Retinal pigment epithelial cell (primary cell): ENCODE results near the gene CWC22.
"Not testable (repeated sequence)": the region's sequence is repeated elsewhere in the genome, so short reads cannot be mapped to it uniquely, and the experiment has no call there.

Experiments used
- DNase-seq: peaks from one replicate; pipeline ENCODE4 v3.0.0-alpha.2; 2010; ENCODE audit warnings: low read depth
- H3K4me3 ChIP-seq: 2 replicates; pipeline ENCODE4 v1.5.1; 2011; ENCODE audit warnings: mild to moderate bottlenecking, low read length, control low read depth, moderate library complexity
- TF ChIP-seq, protein P1 (sequence below): conservative IDR thresholded peaks from 2 replicates; pipeline ENCODE4 v1.5.1; 2011; ENCODE audit warnings: low read depth, low read length, control low read depth, inconsistent platforms

The CWC22 gene

DNA sequence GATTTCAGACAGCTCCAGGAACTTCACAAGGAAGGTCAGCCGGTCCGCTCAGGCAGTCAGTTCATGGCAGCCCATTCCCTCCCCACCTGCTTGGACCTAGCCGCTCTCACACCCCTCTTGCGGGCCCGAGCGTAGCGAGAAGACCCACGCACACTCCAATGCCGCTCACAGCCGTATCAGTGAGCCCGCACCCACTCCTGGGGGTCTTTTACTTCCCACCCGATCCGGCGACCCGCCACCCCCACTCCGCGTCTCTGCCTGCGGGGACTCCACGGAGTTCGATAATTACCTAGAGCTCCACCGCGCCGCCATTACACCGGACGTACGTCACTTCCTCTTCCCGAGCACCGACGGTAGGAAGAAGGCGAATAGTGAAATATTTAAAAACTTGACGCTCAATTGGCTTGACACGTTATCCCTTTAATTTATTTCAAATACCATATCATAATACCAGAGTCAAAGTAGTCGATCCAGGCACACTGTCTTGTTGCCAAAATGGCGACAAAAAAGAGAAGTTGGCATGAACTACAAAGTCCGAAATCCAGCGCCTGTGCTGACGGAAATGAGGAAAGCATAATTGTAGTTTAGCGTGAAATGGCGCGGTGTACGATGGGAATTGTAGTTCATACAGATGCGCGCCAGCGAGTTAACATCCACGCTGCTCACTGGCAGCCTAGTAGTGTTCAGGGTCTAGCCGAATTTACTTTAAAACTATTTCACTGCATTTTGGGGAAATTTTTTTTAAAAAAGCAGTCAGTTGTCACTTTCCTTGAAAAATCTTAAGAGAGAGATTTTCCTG, at the start of gene CWC22:
Gene CWC22 (minus strand): TSS at position 517 of the 799 bp plus-strand sequence. CDS start 13,956 bp downstream, outside the sequence.
- peak within 1 kb of the TSS; percentile 82 for H3K4me3 ChIP-seq
- TF ChIP-seq, protein P1, sequence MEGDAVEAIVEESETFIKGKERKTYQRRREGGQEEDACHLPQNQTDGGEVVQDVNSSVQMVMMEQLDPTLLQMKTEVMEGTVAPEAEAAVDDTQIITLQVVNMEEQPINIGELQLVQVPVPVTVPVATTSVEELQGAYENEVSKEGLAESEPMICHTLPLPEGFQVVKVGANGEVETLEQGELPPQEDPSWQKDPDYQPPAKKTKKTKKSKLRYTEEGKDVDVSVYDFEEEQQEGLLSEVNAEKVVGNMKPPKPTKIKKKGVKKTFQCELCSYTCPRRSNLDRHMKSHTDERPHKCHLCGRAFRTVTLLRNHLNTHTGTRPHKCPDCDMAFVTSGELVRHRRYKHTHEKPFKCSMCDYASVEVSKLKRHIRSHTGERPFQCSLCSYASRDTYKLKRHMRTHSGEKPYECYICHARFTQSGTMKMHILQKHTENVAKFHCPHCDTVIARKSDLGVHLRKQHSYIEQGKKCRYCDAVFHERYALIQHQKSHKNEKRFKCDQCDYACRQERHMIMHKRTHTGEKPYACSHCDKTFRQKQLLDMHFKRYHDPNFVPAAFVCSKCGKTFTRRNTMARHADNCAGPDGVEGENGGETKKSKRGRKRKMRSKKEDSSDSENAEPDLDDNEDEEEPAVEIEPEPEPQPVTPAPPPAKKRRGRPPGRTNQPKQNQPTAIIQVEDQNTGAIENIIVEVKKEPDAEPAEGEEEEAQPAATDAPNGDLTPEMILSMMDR: no peak
- peak; percentile 68 for DNase-seq

DNA sequence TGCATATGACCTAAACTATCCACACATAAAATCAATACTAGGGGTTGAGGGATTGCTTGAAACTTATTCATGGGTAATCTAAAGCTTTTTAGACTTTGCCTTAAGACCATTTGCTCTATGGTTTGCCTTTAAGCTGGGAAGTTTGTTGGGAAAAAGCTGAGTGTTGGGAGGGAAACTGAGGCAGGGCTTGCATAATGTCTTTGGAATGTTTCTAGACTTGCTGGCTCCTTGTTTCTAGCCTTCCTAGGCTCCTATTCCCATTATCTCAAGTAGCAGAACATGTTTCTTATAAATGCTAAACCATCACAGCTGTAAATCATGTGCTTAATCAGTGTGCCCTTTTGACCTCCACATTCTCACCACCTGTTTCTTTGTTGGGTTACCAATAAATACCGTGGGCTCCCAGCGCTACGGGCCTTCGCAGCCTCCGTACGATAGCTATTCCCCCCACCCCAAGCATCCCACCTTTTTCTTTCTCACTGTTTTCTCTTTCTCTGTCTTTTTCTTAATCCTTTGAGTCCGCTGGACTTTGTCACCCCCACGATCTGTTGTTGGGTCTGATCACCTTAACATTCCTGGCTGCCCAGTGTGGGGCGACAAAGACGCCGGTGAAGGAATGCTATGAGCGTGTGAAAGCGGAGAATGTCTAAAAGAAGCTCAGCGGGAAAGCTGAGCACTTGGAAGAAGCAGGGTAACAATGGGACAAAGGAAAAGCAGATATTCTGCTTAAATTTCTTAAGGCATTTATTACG, 49.4 kb upstream of the CWC22 start:
- TF ChIP-seq, protein P1: no peak
- no peak overlapping the region for H3K4me3 ChIP-seq
- no peak for DNase-seq

DNA sequence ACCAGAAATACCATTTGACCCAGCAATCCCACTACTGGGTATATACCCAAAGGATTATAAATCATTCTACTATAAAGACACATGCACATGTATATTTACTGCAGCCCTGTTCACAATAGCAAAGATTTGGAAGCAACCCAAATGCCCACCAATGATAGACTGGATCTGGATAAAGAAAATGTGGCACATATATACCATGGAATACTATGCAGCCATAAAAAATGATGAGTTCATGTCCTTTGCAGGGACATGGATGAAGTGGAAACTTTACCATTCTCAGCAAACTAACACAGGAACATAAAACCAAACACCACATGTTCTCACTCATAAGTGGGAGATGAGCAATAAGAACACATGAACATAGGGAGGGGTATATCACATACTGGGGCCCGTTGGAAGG, 47.5 kb upstream of the CWC22 start:
- not testable (repeated sequence) for H3K4me3 ChIP-seq, DNase-seq

DNA sequence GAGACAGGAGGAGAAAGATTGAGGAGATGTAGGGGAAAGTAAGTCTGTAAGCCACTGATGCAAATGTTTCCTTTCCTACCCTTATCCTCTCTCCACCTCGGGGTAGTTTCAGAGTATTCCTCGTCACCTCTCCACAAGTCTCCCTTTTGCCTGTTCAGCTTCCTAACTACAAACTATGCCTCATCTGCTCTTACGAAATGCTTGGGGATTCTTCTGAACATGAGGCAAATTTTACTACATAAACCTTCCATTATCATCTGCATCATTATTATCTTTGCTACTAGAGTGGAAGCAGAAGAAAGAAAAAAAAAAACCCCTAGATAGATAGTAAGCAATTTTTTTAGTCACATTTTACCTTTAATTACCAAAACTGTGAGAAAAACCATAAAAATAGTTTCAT, 43.1 kb upstream of the CWC22 start:
- DNase-seq: no peak
- TF ChIP-seq, protein P1: no peak
- H3K4me3 ChIP-seq: no peak overlapping the region

DNA sequence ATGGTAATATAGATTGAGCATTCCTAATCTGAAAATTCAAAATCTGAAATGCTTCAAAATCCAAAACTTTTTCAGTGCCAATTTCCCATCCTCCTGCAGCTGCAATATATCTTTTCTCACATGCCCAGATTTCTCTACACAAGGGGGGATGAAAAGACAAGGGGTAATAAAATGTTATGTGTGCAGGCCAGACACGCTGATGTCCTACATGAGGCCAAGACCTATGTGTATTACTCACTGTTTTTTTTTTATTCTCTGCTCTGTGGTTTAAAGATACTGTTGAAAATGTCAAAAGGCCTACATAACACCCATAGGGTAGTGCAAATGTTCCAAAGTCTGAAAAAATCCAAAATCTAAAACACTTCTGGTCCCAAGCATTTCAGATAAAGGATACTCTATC, 41.2 kb upstream of the CWC22 start:
- no peak for DNase-seq
- TF ChIP-seq, protein P1: no peak
- H3K4me3 ChIP-seq: no peak overlapping the region

DNA sequence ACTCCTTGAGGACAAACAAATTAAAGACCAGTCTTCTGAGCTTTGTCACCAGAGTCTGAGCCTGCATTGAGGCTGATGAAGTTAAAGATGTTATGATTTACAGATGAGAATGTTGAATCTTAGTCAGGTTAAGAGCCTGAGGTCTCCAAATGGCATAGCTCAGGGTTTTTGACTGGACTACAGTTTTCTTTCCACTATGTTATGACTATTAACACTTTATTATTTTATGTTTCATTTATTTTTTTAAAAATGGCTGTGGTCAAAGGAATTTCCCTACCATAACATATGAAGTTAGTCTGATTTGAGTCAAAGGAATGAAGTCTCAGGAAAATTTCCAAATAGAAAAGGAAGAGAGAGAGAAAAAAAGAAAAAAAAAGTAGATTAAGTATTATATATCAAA, 39.7 kb upstream of the CWC22 start:
- no peak for DNase-seq
- no peak overlapping the region for H3K4me3 ChIP-seq
- TF ChIP-seq, protein P1: no peak

DNA sequence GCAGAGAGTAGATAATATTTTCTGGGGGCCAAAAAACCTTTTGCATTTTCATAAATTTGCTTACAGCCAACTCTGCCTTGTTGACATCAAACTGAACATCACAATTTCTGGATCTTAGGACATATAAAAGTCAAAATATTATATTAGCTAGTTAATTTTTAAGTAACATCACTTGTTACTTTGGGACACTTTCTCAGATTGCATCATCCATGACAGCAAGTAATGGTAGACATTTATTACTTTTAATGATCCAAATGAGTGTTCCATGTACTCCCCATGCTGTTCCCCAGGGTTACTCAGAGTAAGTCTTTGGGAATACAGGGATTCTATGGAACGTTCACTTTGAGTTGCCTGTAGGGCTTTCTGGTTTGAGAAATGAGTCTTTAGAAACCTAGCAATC, 39.1 kb upstream of the CWC22 start:
- H3K4me3 ChIP-seq: no peak overlapping the region
- no peak for DNase-seq
- TF ChIP-seq, protein P1: no peak
